Cardiac fibroblast (primary cell): ENCODE data around the gene FAM25C.
"Not testable (repeated sequence)": the region's sequence is repeated elsewhere in the genome, so short reads cannot be mapped to it uniquely, and the experiment has no call there.

Experiments used
- DNase-seq, 2 donors: peaks; one replicate each; pipeline versions ENCODE4 v3.0.0 to v3.0.0-alpha.2; 2010; ENCODE audit warnings: low read depth in 2 of 2
- H3K4me3 ChIP-seq, 2 donors: replicated peaks in 1 of 2; 1 replicate in 1 of 2; 2 replicates in 1 of 2; pipeline ENCODE4 v1.5.1; 2011; ENCODE audit warnings: low read depth in 2 of 2, low read length in 2 of 2, mild to moderate bottlenecking in 2 of 2, moderate library complexity in 1 of 2

The FAM25C gene

DNA sequence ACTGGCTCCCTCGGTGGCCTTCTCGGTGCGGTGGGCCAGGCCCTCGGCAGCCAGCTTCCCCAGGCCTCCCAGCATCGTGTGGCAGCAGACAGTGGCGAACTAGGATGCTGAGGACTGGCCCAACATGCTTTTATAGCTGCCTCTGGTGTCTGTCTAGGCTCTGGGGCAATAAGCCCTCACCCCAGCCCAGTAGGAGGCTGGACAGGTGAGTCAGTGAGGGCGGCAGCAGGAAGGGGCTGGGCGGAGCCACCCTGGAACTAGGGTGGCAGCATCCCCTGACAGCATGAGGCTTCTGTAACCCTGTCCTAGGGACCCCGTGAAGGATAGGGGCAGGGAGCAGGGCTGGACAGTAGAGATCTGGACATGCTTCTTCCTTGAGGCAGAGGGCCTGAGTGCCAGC, at the start of gene FAM25C:
Gene FAM25C, minus strand, starts transcription at position 101 of the 400 bp plus-strand sequence. Its CDS starts 26 bp downstream, at position 75.
- H3K4me3 ChIP-seq, DNase-seq: not testable (repeated sequence)

DNA sequence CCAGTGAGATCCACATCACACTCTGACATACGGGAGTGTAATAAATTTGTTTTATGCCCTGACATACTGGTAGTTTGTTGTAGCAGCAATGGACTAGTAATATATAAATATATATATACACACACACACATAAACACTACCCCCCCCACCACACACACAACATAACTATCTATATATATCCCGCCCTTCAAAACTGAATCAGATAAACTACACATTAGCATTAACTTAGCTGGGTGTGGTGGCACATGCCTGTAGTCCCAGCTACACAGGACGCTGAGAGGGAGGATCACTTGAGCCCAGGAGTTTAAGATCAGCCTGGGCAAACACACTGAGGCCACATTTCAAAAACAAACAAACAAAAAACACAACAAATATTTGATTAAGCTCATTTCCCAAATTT, 45.0 kb upstream of the FAM25C start:
- DNase-seq, H3K4me3 ChIP-seq: not testable (repeated sequence)

DNA sequence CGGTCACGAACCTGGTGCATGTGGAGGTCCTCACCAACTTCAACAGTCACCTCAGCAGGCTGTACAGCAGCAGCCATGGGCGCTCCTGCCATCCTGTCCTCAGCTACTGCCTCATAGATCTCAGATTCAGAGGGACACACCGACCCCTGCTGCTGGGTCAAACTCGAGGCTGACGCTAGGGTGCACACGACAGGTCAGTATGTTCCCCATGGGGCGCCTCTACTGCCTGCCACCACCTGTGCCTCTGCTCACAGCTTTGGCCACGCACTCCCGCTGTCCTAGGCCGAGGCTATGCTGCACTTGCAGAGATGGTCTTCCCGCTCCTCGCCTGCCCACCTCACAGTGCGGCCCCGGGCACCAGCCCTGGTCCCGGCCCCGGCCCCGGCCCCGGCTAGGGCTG, 31.8 kb upstream of the FAM25C start:
- not testable (repeated sequence) for DNase-seq

DNA sequence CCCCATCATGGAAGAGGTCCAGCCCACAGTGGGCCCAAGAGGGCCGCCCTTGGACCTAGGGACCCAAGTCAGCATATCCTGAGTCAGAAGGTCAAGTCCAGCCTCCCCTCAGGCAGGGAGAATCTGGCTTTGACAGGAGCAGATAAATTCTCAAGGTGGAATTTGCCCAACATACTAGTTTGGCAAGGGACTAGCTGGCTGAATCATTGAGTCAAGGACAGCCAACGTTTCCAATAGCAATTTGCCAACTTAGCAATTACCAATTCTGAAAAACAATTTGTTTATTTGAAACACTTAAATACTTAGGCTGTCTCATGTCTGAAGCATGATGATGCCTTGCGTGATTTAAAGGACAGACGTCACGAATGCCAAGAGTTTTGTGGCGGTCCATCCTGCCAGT, 2.7 kb upstream of the FAM25C start:
- not testable (repeated sequence) for DNase-seq, H3K4me3 ChIP-seq

More for the DNA sequence above, 31.8 kb upstream of the FAM25C start:
- H3K4me3 ChIP-seq: not testable (repeated sequence)

DNA sequence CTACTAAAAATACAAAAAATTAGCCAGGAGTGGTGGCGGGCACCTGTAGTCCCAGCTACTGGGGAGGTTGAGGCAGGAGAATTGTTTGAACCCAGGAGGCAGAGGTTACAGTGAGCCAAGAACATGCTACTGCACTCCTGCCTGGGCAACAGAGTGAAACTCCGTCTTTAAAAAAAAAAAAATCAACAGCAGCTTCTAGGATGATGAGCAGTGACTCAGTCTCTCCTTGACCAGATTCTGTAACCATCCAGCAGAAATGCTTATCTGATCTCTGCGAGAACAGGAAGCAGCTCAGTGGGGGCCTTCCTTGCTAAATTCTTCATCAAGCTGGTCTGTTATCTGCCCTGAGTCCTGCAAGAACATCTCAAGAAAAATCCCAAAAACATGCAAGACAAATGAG, 5.5 kb downstream of the FAM25C start:
- not testable (repeated sequence) for H3K4me3 ChIP-seq
- DNase-seq: peak; percentile 26 to 58

DNA sequence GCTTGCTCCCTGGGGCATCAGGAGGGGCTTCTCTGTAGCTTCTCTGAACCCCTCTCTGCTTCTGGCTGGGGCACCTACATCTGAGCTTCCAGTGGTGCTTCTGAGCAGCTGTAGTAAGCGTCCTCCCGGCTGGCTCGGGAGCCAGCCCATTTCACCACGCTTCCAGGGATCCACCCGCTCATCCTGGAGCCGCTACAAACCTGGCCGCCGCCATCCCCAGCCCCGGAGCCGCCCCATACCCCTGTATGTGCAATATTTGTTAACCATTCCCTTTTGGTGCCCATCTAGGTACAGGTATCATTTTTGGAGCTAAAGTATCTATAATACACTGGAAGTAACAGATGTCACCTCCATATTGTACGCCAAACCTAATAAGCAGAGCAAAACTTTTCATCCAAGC, 7.0 kb downstream of the FAM25C start:
- not testable (repeated sequence) for H3K4me3 ChIP-seq, DNase-seq

DNA sequence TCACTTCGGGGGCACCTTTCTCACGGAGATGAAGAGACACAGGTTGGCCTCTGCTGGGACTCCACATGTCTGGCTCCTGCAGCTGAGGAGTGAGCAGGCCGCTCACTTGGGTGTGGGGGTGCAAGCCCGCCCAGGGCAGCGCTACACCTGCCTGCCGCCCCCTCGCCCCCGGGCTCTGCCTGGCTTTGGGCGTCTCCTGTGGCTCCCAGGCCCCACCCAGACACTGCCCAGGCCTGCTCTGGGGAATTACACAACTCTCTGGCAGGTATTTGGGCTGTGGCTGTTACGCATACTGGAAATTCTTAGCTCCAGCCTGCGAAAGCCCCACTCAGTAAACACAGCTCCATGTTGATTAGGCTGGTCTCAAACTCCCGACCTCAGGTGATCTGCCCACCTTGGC, 7.9 kb downstream of the FAM25C start:
- peak; percentile 0 to 1 for DNase-seq
- not testable (repeated sequence) for H3K4me3 ChIP-seq

DNA sequence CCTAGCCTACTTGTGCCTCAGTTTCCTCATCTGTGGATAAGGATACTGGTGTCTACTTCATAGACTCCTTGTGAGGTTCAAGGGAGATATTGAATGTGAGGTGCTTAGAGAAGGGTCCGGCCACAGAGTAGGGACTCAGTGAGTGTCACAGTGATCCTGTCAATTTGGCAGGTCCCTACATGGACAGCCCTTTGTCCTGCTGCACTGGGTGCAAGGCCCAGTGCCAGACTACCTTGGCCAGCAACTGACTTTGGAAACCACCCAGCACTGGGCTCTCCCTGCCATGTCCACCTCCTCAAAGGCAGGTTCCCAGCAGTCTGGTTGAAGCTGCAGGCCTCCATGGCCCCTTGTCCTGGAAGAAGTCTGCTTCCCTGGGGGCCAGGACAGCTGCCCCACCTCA, 9.5 kb downstream of the FAM25C start:
- not testable (repeated sequence) for DNase-seq, H3K4me3 ChIP-seq

DNA sequence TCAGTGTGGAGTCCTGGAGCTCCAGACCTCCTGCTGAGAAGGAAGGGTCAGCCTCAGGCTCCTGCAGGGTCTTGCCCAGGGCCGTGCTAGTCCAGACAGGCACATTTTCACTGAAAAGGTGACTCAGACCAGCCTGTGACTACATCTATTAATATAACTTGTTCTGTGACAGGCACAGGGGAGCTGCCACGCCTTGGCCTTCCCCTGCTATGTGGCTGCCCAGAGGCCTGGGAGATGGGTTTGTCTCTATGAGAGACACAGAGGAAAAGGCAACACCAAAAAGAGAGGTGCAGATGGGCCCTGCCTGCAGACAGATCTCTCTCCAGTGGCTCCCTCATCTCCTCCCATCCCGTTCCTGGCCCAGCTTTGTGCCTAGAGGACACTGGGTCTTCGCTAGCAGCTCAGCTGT, 10.0 kb downstream of the FAM25C start:
- not testable (repeated sequence) for H3K4me3 ChIP-seq, DNase-seq

GRCh38 chr10:47988718-47989541, 10.7 kb downstream of the FAM25C start:
- H3K4me3 ChIP-seq: not testable (repeated sequence)
- peak in 1 of 2 donors; percentile 76 for DNase-seq

DNA sequence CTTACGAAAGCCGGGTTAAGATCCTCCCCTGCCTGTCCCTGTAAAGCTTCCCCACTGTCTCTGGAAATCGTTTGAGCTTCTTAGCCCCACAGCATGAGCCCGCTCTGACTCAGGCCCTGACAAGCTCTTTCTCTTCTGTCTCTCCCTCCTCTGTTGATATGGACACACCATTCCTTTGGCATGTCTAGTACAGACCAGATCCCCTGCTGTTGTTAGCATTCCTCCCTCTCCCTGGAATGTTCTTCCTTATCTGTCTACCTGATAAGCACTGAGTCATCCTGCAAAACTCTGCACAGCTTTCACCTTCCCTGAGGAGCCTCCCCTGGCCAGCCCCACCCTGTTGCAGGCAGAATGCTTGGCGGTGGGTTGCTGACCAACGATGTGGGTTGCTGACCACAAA, 11.6 kb downstream of the FAM25C start:
- not testable (repeated sequence) for DNase-seq, H3K4me3 ChIP-seq

- DNase-seq, H3K4me3 ChIP-seq: not testable (repeated sequence)
Measured at GRCh38 chr10:47986413-47987230, 13.0 kb downstream of the FAM25C start.

DNA sequence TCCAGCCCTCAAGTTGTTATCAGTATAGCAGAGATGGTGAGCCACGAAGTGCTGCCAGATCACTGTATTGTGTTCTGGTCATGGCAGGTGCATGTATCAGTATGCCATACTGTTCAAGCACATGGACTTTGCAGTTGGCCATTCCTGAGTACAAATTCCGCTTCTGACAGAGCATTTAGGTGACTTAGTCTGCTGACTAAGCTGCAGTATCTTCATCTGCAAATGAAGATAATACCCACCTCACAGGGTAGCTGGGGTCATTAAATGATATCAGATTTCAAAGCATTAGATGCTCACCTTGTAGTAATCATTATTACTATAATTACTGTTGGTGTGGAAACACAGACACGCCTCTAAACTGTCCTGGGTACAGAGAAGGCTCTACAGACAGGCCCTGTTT, 24.2 kb downstream of the FAM25C start:
- not testable (repeated sequence) for H3K4me3 ChIP-seq, DNase-seq

GRCh38 chr10:47973131-47973530, 26.5 kb downstream of the FAM25C start:
- not testable (repeated sequence) for DNase-seq, H3K4me3 ChIP-seq

GRCh38 chr10:47972077-47972476, 27.5 kb downstream of the FAM25C start:
- DNase-seq: not testable (repeated sequence)

DNA sequence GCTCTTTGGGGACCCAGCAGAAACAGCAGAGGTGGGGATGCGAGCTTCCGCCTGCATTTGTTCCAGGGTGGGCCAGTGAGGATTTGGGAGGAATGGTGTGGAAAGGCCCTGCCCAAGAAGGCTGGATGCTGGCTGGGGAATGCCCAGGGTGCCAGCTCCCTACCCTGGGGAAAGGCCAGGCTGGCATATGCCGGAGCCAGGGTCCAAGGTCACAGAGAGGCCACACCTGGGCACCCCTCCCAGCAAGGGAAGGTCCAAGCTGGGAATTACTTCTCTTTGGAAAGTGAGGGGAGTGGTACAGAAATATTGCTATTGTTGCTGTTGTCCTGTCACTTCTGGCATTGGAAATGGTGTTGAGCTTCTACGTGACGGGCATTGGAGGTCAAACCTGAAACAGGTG, 28.0 kb downstream of the FAM25C start:
- DNase-seq, H3K4me3 ChIP-seq: not testable (repeated sequence)

More at GRCh38 chr10:47972077-47972476, 27.5 kb downstream of the FAM25C start:
- H3K4me3 ChIP-seq: not testable (repeated sequence)

DNA sequence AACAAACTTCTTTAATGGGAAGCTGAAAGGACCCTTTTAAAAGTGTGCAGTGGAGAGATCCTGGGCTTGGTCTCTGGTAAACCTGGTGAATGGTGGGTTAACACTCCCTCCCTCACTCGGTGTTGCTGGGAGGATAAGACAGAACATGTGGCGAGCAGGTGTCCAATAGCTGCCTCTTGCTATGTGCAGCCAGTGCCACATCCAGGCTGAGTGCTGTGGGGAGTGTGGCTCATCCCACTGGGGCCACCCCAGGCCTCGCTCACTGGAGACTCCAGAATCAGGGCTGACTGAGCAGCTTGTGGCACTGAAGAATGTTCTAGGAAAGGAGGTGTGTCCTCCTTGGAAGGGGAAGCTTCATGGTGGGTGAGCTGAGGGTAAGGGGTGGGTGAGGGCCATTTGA, 29.5 kb downstream of the FAM25C start:
- not testable (repeated sequence) for DNase-seq, H3K4me3 ChIP-seq

DNA sequence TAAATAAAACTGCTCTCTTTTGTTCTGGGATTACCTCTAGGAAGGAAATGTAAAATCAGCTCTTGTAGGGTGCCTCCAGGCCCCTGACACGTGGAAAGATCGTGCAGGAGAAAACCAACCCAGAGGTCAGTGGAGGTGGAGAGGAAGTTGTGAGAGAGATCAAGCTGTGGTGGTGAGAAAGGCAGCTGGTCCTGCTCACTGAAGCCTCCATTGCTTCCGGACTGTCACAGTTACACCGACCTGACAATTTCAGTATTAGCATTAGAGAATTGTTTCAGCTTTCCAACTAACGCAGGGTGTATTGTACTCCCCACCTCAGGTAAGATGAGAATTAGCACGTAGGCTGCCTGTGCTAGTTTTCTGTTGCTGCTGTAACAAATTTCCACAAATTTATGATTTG, 30.6 kb downstream of the FAM25C start:
- not testable (repeated sequence) for DNase-seq, H3K4me3 ChIP-seq
